Erythroblast (primary cell): ENCODE measurements around the gene BRWD1.

ENCODE experiments used
- DNase-seq, 2 experiments: peaks; one replicate each; lab custom pipeline; 2025; lab: John Stamatoyannopoulos, UW
- GATA1 ChIP-seq: IDR thresholded peaks from 2 replicates; pipeline ENCODE4 v1.6.1; 2011; ENCODE audit warnings: low read depth, mild to moderate bottlenecking, control low read depth, low read length, moderate library complexity
- POLR2A ChIP-seq: IDR thresholded peaks from 2 replicates; pipeline ENCODE4 v1.6.1; 2011; ENCODE audit warnings: mild to moderate bottlenecking, low read length

The BRWD1 gene

GRCh38 chr21:39217356-39218081, 95.9 kb downstream of the BRWD1 start:
- no peak for DNase-seq
- no peak for TF ChIP-seq POLR2A

- DNase-seq: no peak
- TF ChIP-seq GATA1 (no peak), POLR2A (no peak)
These were observed 97.1 kb downstream of the BRWD1 start for GRCh38 chr21:39216290-39216689.

- TF ChIP-seq POLR2A (no peak), GATA1 (no peak)
- DNase-seq: no peak
These were observed 98.4 kb downstream of the BRWD1 start for GRCh38 chr21:39215078-39215477.

GRCh38 chr21:39209334-39209688, 104.1 kb downstream of the BRWD1 start:
- no peak for DNase-seq
- TF ChIP-seq GATA1 (no peak), POLR2A (no peak)

GRCh38 chr21:39208624-39209333, 104.7 kb downstream of the BRWD1 start:
- peak; percentile 66 to 68 for DNase-seq

GRCh38 chr21:39204134-39204533, 109.3 kb downstream of the BRWD1 start:
- no peak for DNase-seq
- TF ChIP-seq POLR2A: no peak
- TF ChIP-seq GATA1: no peak

More at GRCh38 chr21:39208624-39209333, 104.7 kb downstream of the BRWD1 start:
- no peak for TF ChIP-seq GATA1
- no peak for TF ChIP-seq POLR2A

GRCh38 chr21:39198800-39199199, 114.6 kb downstream of the BRWD1 start:
- no peak for DNase-seq
- TF ChIP-seq GATA1: no peak
- no peak for TF ChIP-seq POLR2A

GRCh38 chr21:39197448-39198233, 115.8 kb downstream of the BRWD1 start:
- DNase-seq: no peak
- TF ChIP-seq GATA1 (no peak), POLR2A (no peak)

- TF ChIP-seq POLR2A (no peak), GATA1 (no peak)
- no peak for DNase-seq
These were observed 116.6 kb downstream of the BRWD1 start for GRCh38 chr21:39196838-39197237.

GRCh38 chr21:39196310-39196709, 117.1 kb downstream of the BRWD1 start:
- TF ChIP-seq GATA1: no peak
- no peak for TF ChIP-seq POLR2A

GRCh38 chr21:39193380-39193779, 120.1 kb downstream of the BRWD1 start:
- no peak for DNase-seq
- no peak for TF ChIP-seq GATA1
- TF ChIP-seq POLR2A: no peak

More at GRCh38 chr21:39196310-39196709, 117.1 kb downstream of the BRWD1 start:
- no peak for DNase-seq

- TF ChIP-seq POLR2A (no peak), GATA1 (no peak)
- no peak for DNase-seq
These were observed 123.4 kb downstream of the BRWD1 start for GRCh38 chr21:39189857-39190604.

- no peak for DNase-seq
These were observed 124.8 kb downstream of the BRWD1 start for GRCh38 chr21:39188521-39189139.

More at GRCh38 chr21:39188521-39189139, 124.8 kb downstream of the BRWD1 start:
- TF ChIP-seq GATA1 (no peak), POLR2A (no peak)
